ENCODE results near the gene BBOF1. TPM values are rescaled to one million over a fixed set of nuclear protein-coding genes. Genes with fewer than 3 reads are reported as not detected.

BBOF1 gene
- total and polyA plus RNA-seq, 2 of the 4 experiments (the other 2 are of a cell fraction) = 1.6 TPM

- H2BK15ac ChIP-seq (ENCODE audit: low read depth, low read length) = 0 out of 3 replicates have a peak overlapping the region, but pooled peaks have one; percentile 77
- in situ Hi-C loops (cut with MboI; ENCODE audit: low sequenced_read_pairs) = no loop called here
- TF ChIP-seq FOS (IDR thresholded peaks at IDR 0.05; ENCODE audit: low read depth, low read length) (0 out of 2 replicates have a peak, but pooled peaks have one; percentile 14), SMC3 (IDR thresholded peaks at IDR 0.05; ENCODE audit: low read depth, low read length) (no peak)
- H3K23ac ChIP-seq (ENCODE audit: low read depth, low read length) = peak overlapping the region; percentile 85
- peak overlapping the region; percentile 97 for H2AFZ ChIP-seq (replicated peaks; ENCODE audit: low read length, poor library complexity)
- H3K4me2 ChIP-seq (ENCODE audit: low read depth, low read length) = peak overlapping the region; percentile 74
- H3K4me1 ChIP-seq (ENCODE audit: control insufficient read depth, insufficient read depth, low read length) = peaks cover 4% of the 10 kb centered on the region; the same call in 1 of the 2 replicates
- H3K4me3 ChIP-seq (ENCODE audit: insufficient read depth, low read depth, low read length) = peak overlapping the region; percentile 91
- H2BK20ac ChIP-seq (ENCODE audit: low read depth, low read length) = no peak overlapping the region
- BruUV-seq (replicated peaks) = no TSS peak
- H4K8ac ChIP-seq (ENCODE audit: low read depth in 2 of 2, low read length in 2 of 2) = peak overlapping the region; percentile 88 to 96
- peak overlapping the region; percentile 85 for H3K14ac ChIP-seq (replicated peaks; ENCODE audit: low read depth, low read length)
- H3K27ac ChIP-seq (ENCODE audit: insufficient read depth, low read length) = peak overlapping the region; percentile 95
- dilution Hi-C loops (cut with HindIII; ENCODE audit: low sequenced_read_pairs, unreplicated experiment) = no loop called here
- peak overlapping the region; percentile 67 for H2BK120ac ChIP-seq (ENCODE audit: low read depth, low read length)
- peak overlapping the region; percentile 90 for H2BK5ac ChIP-seq (ENCODE audit: low read depth, low read length, poor library complexity, severe bottlenecking)
- peak overlapping the region; percentile 93 for H3K4ac ChIP-seq (ENCODE audit: low read depth, low read length)
- WGBS, 2 experiments (ENCODE audit: extremely low coverage in 2 of 2, insufficient read length in 1 of 2) = 0% methylated on average over 2 of the region's 8 CpGs; no CpG with 5 or more reads in 1 of the 2 experiments
- H4K20me1 ChIP-seq (ENCODE audit: insufficient read depth, low read length) = no peaks in the 10 kb centered on the region; the same call in 1 of the 2 replicates
- peak overlapping the region; percentile 90 for H4K91ac ChIP-seq (ENCODE audit: insufficient read depth, low read depth, low read length)
- peak; percentile 15 for ATAC-seq (ENCODE audit: low read depth)
- intact Hi-C loops (cut with micrococcal nuclease) = loop anchor here (2.0 kb wide), 2 partner anchors 39 to 67 kb away; partner anchors contain the start of genes COQ6 and FAM161B
- H3K27me3 ChIP-seq (ENCODE audit: control insufficient read depth, insufficient read depth, low read length) = no peaks in the 10 kb centered on the region
- ChIA-PET CTCF (no interaction called here), POLR2A (ENCODE audit: unreplicated experiment) (interaction anchor here (0.6 kb wide), 1 partner anchor 13 kb away, joined by 3 read pairs; no protein-coding TSS in a partner anchor)
- peaks cover 0 to 15% of the 10 kb centered on the region in 2 experiments; a peak in 1 of 4 replicates for H3K79me1 ChIP-seq (ENCODE audit: low read depth in 1 of 2, low read length in 2 of 2)
- H4K5ac ChIP-seq (ENCODE audit: low read depth, low read length) = peak overlapping the region; percentile 89; the same call in 1 of the 2 replicates
- H3K56ac ChIP-seq (ENCODE audit: extremely low read depth, insufficient read depth, low read length) = peak overlapping the region; percentile 97
- peak; percentile 64 for DNase-seq
- no peak overlapping the region for H2AK9ac ChIP-seq (replicated peaks; ENCODE audit: low read depth, low read length, poor library complexity)
- H3K9me3 ChIP-seq (ENCODE audit: control insufficient read depth, insufficient read depth, low read length) = no peaks in the 10 kb centered on the region
- H3K36me3 ChIP-seq (ENCODE audit: control insufficient read depth, insufficient read depth, low read length) = no peaks in the 10 kb centered on the region
- peak overlapping the region; percentile 96 for H3K9ac ChIP-seq (ENCODE audit: low read depth, low read length)
- H3K18ac ChIP-seq (ENCODE audit: low read depth, low read length) = peak overlapping the region; percentile 46; the same call in 1 of the 2 replicates
- no peaks in the 10 kb centered on the region for H3K9me1 ChIP-seq (ENCODE audit: insufficient read depth, low read length)
- no peak overlapping the region for H2AK5ac ChIP-seq (ENCODE audit: low read depth, low read length)
Observed at GRCh38 chr14:74018174-74018585, 969 bp upstream of the BBOF1 start.
